Renal cortex interstitium (tissue), 11 donors: ENCODE data around the gene FLYWCH1. TPM values are rescaled to one million over a fixed set of nuclear protein-coding genes. Genes with fewer than 3 reads are reported as not detected.

Experiments used
- DNase-seq, 11 donors: peaks; one replicate each; pipeline ENCODE4 v3.0.0-alpha.2; 2013; ENCODE audit warnings: low read depth in 9 of 11, low spot score in 4 of 11; ENCODE audit errors: extremely low read depth in 1 of 11
- polyA plus RNA-seq, 3 donors: library from polyadenylated mRNA; unstranded; fragments of 120-200 nt; gene quantifications; one replicate each; pipeline ENCODE4 v1.2.1, GENCODE V29; 2013; ENCODE audit not compliant: insufficient read length in 3 of 3

Gene FLYWCH1
- polyA plus RNA-seq, 3 donors, result 17.8 to 45.4 (median 31.1) TPM

DNA sequence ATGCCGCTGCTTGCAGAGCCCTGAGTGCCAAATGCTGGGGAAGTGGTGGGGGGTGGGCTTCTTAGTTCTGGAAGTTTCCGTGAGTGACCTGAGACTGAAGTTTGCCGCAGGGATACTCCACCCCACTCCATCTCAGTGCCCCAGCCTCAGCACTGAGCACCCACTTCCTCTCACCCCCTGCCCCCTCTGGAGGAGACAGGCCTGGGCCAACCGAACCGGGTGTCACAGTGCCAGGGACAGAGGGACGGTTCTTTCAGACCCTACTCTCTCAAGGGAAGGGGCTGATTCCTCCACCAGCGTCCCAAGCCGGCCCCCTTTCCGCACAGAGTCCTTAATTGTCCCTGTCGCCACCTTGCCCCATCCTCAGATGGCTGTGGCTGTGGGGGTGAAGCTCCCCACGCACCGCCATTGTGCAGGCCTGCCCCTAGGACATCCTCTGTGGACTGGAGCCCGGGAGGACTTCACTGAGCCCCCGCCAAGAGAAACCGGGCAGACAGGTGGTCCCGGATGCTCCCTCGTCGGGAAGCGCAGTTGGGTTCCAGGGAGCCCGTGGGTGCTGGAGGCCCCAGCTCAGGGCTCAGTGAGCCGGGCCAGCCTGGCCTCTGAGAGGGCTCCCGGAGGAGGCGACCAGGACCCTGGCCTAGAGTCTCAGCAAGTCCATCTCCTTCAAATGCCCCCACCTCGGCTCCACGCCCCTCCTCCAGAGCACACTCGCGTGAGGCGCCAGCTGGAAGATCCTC is 50.8 kb downstream of the FLYWCH1 start:
- DNase-seq, result no peak

DNA sequence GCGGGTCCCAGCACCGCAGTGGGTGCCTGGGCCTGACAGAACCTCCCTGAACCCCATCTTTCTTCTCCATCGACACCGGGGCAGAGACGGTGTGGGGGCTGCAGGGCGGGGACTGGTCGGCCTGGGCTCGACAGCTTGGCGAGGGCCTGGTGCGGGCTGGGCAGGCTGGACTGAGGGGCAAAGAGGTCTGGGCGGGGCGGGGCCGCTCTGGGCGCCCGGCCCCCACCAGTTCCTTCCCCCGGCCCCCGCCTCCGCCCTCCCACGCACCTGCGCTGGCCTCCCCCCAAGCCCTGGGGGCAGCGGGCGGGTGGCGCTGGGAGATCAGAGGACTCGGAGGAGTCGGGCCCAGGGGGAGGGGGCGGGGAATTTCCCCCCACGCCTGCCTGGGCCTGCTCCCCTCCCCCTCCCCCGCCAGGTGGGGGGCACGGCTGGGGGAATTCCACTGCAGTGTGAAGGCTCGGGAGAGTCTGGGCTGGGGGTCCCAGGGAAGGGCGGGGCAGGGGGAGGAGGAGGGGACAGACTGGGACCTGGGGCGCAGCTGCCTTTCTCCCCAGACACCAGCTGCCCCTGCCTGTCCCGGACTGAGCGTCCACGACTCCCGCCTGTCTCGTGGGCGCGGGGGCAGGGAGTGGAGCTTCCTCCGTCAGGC is 51.5 kb downstream of the FLYWCH1 start:
- DNase-seq, result no peak

DNA sequence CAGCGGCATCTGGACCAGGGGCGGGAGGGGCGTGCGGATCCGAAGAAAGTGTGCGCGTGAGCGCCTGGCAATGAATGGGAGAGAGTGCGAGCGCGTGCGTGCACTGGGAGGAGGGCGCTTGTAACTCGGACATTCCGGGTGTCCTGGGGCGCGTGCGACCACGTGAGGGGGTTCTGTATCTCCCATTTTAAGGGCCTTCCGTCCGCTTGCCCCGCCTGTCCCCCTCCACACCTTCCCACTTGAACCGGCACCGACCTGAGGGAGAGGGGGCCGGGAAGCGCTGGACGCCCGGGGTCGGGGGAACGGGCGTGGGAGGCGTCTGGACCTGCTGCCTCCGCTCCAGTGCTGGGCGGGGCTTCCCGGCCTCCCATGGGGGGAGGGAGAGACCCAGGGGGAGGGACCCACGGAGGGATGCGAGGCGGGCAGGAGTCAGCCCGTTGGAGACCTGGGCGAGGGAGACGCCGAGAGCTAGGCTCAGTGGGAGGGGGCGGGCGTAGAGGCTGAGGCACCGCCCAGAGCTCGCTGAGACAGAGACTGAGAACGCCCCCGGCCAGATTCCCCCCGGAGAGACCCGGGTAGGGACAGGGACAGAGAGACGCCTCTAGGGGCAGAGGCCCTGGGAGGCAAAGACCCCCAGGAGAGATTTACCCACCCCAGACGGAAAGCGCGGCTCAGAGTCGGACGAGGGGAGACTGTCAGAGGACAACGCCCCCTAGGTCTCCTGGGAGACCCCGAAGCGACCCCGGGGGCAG is 52.2 kb downstream of the FLYWCH1 start, which contains the start of gene KREMEN2:
Gene KREMEN2 (plus strand): TSS at position 553 of the 752 bp plus-strand sequence. CDS start 246 bp downstream, outside the sequence.
- no peak for DNase-seq

DNA sequence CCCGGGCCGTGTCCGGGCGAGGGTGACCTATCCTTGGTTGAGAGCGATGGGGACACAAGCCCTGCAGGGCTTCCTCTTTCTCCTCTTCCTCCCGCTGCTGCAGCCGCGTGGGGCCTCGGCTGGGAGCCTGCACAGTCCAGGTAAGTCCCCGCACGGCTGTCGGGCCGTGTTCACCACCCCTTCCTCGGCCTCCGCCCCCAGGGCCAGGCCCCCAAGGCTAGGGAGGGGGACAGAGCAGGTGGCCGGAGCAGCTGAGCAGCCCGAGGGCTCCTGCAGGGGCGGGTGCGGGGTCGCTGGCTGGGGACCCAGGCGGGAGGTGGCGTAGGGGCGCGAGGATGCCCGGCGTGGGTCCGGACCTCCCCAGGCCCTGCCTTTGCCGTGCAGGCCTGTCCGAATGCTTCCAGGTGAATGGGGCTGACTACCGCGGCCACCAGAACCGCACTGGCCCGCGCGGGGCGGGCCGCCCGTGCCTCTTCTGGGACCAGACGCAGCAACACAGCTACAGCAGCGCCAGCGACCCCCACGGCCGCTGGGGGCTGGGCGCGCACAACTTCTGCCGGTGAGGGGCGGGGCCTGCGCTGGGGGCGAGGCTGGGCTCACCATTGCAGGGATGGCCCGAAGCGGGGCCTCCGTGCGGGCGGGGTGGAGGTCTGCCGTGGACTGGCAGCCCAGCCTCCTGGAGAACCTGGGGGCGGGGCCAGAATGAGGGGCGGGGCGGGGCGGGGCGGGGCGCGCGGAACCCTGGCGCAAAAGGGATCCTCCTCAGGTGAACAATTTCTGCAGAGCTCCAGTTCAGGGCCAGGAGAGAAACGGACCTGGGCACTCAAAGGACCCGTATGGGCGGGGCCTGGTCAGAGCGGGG is 53.0 kb downstream of the FLYWCH1 start:
- no peak for DNase-seq

DNA sequence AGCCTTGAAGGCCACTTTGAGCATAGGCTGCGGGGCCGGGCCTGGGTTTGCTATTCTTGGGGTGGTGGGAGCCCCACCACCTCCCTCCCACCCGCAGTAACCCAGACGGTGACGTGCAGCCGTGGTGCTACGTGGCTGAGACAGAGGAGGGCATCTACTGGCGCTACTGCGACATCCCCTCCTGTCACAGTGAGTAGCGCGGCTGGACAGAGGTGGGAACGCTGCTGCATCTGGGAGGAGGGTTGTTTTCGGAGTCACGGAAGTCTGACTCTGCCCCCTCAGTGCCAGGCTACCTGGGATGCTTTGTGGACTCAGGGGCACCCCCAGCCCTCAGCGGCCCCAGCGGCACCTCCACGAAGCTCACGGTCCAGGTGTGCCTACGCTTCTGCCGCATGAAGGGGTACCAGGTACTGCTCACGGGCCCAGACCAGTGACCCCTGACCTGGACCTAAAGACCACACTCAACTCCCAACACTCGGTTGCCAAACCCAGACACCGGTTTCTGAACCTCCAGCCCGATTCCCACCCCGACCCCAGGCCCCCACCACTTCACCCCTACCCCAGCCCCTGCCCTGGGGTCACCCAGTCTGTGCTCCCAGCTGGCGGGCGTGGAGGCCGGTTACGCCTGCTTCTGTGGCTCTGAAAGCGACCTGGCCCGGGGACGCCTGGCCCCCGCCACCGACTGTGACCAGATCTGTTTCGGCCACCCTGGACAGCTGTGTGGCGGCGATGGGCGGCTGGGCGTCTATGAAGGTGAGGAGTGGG is 54.5 kb downstream of the FLYWCH1 start:
- DNase-seq, result no peak

DNA sequence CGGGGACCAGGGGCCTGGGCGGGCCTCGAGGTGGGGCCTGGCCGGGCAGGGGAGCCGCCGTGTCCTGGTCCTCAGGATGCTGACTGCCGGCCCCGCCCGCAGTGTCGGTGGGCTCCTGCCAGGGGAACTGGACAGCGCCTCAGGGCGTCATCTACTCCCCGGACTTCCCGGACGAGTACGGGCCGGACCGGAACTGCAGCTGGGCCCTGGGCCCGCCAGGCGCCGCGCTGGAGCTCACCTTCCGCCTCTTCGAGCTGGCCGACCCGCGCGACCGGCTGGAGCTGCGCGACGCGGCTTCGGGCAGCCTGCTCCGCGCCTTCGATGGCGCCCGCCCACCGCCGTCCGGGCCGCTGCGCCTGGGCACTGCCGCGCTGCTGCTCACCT is 55.1 kb downstream of the FLYWCH1 start:
- no peak for DNase-seq

DNA sequence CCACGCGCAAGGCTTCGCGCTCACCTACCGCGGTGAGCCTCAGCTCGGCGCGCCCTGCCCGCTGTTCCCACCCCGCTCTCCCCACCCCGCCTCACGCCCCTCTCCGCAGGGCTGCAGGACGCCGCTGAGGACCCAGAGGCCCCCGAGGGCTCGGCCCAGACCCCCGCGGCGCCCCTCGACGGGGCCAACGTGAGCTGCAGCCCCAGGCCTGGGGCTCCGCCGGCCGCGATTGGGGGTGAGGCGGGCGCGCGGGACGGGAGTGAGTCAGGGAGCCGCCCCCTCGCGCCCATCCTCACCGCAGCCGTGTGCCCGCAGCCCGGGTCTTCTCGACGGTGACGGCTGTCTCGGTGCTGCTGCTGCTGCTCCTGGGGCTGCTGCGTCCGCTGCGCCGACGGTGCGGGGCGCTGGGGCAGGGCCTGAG is 55.5 kb downstream of the FLYWCH1 start:
- no peak for DNase-seq

DNA sequence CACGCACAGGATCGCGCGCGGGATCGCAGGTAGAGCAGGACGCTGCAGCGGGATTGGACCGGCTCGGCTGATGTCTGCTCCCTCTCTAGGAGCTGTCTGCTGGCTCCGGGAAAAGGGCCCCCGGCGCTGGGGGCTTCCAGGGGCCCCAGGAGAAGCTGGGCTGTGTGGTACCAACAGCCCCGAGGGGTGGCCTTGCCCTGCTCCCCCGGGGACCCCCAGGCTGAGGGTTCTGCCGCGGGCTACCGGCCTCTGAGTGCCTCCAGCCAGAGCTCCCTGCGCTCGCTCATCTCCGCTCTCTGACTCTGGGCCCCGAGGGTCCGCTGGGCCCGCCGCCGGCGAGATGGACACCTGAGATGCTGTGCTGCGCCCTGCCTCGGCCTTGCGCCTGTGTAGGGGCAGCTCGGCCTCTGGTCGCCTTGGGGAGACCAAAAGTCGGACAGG is 56.0 kb downstream of the FLYWCH1 start:
- DNase-seq, result no peak

DNA sequence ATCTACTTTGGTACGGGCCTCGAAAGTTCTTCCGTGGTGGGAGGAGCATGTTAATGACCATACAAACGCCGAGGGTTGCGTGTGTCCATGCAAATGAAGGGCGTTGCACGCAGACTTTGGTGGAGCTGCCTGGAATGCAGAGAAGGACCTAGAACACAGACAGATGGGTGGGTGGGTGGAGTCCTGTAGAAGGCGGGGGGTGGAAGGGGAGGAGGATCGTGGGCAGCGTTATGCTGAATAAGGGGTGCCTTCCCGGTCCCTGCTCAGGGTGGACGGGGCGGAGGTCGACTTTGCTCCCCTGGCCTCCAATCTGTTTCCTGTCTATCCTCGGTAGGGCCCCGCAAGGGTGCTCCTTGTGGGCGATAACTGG is 56.6 kb downstream of the FLYWCH1 start:
- no peak for DNase-seq

DNA sequence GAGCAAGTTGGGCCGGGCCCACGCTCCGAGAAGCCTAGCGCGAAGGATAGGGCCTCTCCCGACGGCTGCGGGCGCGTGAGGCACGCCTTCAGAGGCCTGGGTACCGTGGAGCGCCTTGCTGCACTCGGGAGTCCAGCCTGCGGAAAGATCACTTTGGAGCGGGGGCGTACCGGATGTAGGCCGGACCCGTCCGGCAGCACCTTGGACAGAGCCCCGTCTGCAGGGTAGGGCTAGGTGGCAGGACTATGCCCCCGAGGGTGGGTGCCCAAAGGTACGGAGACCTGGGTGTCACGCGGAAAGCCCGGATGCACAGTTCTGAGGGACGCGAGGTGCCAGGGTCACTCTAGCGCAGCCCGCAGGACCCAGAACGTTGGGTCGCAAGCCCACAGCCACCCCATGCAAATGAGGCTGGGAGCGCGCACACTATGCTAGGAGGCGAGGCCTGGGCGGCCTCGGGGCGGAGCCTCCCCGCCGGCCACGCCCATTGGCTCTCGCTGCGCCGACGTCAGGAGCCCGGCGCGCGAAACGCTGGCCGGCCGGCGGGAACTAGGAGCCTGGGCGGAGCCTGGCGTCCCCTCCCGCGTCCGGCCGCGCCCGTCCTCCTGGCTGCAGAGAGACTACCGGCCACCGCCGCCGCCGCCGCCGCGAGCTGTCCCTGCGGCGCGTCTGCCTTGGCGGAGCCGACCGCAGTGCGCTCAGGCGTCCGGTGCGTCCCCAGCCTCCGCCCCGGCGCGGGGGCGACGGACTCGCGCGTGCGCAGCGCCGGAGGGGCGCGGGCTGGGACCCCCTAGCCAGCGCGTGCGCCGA is 57.2 kb downstream of the FLYWCH1 start, which contains the start of gene PAQR4:
Gene PAQR4 (plus strand): TSS at position 611 of the 807 bp plus-strand sequence. CDS start 327 bp downstream, outside the sequence.
- DNase-seq, result peak in 10 of 11 donors; percentile 73 to 84 (median 80)

DNA sequence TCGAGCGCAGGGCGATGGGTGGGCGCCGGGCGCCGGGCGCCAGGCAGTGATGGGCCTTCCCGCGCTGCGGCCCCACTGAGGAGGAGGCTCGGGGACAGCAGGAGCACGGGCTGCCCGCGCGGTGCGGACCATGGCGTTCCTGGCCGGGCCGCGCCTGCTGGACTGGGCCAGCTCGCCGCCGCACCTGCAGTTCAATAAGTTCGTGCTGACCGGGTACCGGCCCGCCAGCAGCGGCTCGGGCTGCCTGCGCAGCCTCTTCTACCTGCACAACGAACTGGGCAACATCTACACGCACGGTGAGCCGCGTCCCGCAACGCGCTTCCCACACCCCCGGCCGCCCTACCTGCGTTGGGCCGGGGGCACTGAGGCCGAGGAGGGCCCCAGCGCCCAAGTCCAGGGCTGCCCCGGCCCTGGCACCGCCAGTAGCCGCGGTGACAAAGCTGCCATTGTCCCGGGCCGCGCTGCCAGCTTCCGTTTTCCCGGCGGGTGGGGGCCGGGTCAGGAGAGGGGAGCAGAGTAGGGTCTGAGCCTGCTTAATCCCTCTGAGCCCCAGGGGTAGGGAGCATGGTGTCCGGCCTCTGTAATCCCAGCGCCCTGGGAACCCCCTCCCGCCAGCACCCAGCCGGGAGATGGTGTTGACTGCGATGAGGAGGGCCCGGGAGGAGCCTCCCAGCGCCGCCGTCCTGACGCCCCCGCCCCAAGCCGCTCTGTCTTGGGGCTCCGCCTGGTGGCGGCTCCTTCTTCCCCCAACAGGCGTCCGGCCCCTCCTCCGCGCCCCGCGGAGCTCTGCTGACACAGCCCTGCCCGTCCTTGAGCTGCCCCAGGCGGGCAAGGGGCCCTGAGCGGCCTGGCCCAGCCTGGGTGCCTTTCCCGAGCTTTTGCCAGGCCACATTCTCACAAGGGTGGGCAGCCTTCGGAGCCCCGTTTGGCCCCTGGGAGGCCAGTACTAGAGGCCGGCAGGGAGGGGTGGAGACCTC is 58.1 kb downstream of the FLYWCH1 start:
- no peak for DNase-seq

DNA sequence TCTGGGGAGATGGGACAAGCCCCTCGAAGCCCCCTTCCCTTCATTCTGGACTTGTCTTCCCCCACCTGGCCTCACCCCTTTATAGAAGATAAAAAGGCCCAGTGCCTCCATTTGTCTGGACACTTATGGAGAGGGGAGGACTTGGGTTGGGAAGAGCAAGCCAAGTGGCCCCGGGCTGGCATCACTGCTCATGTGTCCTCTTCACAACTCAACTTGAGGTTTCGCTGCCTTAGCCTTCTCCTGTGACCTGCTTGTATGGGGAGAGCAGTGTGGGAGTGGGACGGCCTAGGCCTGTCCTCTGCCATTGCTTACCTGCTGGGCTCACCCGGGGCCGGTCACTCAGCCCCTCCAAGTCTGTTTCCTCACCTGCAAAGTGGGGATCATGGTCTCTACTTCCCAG is 58.8 kb downstream of the FLYWCH1 start:
- no peak for DNase-seq

DNA sequence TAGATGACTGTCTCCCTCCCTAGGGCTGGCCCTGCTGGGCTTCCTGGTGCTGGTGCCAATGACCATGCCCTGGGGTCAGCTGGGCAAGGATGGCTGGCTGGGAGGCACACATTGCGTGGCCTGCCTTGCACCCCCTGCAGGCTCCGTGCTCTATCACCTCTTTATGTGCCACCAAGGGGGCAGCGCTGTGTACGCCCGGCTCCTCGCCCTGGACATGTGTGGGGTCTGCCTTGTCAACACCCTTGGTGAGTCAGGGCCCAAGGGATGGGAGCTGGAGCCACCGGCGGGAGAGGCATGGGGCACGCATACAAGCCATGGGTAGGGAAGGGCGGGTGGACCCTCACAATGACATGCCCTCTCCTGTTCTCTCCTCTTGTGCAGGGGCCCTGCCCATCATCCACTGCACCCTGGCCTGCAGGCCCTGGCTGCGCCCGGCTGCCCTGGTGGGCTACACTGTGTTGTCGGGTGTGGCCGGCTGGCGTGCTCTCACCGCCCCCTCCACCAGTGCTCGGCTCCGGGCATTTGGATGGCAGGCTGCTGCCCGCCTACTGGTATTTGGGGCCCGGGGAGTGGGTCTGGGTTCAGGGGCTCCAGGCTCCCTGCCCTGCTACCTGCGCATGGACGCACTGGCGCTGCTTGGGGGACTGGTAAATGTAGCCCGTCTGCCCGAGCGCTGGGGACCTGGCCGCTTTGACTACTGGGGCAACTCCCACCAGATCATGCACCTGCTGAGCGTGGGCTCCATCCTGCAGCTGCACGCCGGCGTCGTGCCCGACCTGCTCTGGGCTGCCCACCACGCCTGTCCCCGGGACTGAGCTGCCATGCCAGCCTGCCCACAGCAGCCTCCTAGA is 59.6 kb downstream of the FLYWCH1 start:
- no peak for DNase-seq

DNA sequence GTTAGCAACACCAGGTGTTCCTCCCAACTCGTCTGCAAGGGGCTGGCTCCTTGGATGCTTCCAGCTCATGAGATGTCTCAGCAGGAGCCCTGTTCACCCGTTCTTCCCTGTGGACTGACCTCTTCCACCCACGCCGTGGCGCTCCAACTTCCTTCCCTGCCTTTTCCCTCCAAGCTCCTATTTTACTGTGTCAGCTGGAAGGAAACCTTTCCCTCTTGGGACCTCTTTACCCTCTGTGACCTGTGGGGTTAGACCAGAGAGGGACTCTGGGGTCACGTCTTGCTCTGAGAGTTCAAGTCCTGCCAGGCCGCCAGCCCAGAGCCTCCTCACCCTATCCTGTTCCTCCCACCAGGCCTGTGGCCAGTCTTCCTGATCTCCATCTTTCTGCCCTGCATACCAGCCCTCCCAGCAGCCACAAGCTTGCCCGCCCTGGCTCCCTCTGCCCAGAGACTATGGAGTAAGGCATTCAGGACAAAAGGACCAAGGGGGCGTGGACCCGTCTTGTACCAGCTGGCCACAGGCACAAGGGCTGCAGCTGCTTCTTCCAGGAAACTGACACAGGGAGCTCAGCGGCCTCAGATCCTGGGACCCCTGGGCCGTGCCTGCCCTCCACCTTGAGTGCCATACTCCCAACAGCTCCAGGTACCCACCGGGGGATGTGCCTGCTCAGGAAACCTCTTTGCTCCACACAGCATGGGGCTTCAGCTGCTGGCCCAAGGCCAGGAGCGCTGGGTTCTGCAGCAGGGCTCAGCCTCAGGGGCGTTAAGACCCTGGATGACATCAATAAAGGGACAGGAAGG is 60.5 kb downstream of the FLYWCH1 start:
- DNase-seq, result no peak

DNA sequence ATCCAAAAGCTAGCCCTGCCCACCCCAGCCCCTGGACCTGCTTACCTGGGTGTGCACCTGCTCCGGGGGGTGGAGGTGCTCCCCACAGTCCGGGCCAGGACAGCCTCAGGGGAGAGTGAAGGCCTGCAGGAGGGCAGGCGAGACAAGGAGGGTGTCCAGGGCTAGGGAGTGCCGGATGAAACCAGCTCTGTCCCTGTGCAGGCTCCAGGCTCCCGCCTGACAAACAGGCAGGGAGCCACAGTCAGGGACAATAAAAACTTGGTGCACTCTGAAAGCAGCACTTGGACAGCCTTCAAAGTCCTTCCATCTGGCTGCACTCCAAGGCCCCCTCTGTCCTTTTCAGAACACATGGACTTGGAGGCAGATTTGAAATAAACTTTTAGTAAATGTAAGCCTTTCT is 61.4 kb downstream of the FLYWCH1 start:
- DNase-seq, result peak in 1 of 11 donors; percentile 49
